Endodermal cell (in vitro differentiated cells): ENCODE data around the gene SH3BP4. TPM values are rescaled to one million over a fixed set of nuclear protein-coding genes. Genes with fewer than 3 reads are reported as not detected.

Experiments
- DNase-seq: peaks from one replicate; pipeline ENCODE4 v3.0.0-alpha.2; 2017
- H3K27ac ChIP-seq: 2 replicates; pipeline ENCODE4 v1.5.1; 2013; ENCODE audit warnings: mild to moderate bottlenecking, low read depth, low read length, moderate library complexity
- H3K27me3 ChIP-seq: 2 replicates; pipeline ENCODE4 v1.6.1; 2013; ENCODE audit warnings: mild to moderate bottlenecking, low read length, moderate library complexity; ENCODE audit not compliant: insufficient read depth, control insufficient read depth, poor library complexity, severe bottlenecking
- H3K36me3 ChIP-seq: 2 replicates; pipeline ENCODE4 v1.7.0; 2013; ENCODE audit warnings: mild to moderate bottlenecking, low read length, moderate library complexity; ENCODE audit not compliant: control insufficient read depth, insufficient read depth
- H3K4me1 ChIP-seq: one replicate; pipeline ENCODE4 v1.7.0; 2013; ENCODE audit warnings: low read length; ENCODE audit not compliant: control insufficient read depth, insufficient read depth
- H3K4me3 ChIP-seq: 2 replicates; pipeline ENCODE4 v1.5.1; 2013; ENCODE audit warnings: mild to moderate bottlenecking, low read length, moderate library complexity
- H3K9ac ChIP-seq: 2 replicates; pipeline ENCODE4 v1.6.1; 2013; ENCODE audit warnings: mild to moderate bottlenecking, low read length, moderate library complexity; ENCODE audit not compliant: poor library complexity, severe bottlenecking; ENCODE audit errors: extremely low read depth
- H3K9me3 ChIP-seq: 2 replicates; pipeline ENCODE4 v1.6.1; 2013; ENCODE audit warnings: mild to moderate bottlenecking, low read length, moderate library complexity; ENCODE audit not compliant: control insufficient read depth
- H3K27ac Mint-ChIP-seq: 2 replicates; pipeline ENCODE4 v1.8.0; 2020; ENCODE audit warnings: mixed read lengths
- H3K27me3 Mint-ChIP-seq: 2 replicates; pipeline ENCODE4 v1.8.0; 2021; ENCODE audit warnings: mild to moderate bottlenecking, mixed read lengths; ENCODE audit not compliant: insufficient read depth
- H3K36me3 Mint-ChIP-seq: 2 replicates; pipeline ENCODE4 v1.8.0; 2020; ENCODE audit warnings: low read depth, mixed read lengths
- H3K4me1 Mint-ChIP-seq: 2 replicates; pipeline ENCODE4 v1.8.0; 2020; ENCODE audit warnings: mixed read lengths
- H3K4me3 Mint-ChIP-seq: 2 replicates; pipeline ENCODE4 v1.8.0; 2020; ENCODE audit warnings: mild to moderate bottlenecking, moderate library complexity, mixed read lengths
- H3K9me3 Mint-ChIP-seq: 2 replicates; pipeline ENCODE4 v1.8.0; 2020; ENCODE audit warnings: mild to moderate bottlenecking, mixed read lengths
- WGBS, 2 experiments: methylation state at CpG; one replicate each; pipeline versions ENCODE4 v1.1.5 to v1.1.7; 2013; ENCODE audit warnings: missing lambda C conversion rate in 2 of 2, mixed read lengths in 1 of 2; ENCODE audit not compliant: insufficient coverage in 1 of 2, insufficient read length in 1 of 2; 5-methylcytosine and 5-hydroxymethylcytosine counted together
- total RNA-seq, 2 donors: library from RNA; stranded (reverse); fragmentation: NEBNext Ultra II Directional in 1 of 2; extraction: Animal tissue kit (Norgen Biotek cat#: 25700) in 1 of 2; gene quantifications; 2 replicates in 1 of 2; 3 replicates in 1 of 2; pipeline ENCODE4 v1.2.1, GENCODE V29; 2021
- TF ChIP-seq, protein P1 (sequence below): fragments of 200-600 bp; sonication (generic); conservative IDR thresholded peaks from 2 replicates; pipeline ENCODE4 v1.5.0; 2021; ENCODE audit warnings: antibody characterized with exemption, mild to moderate bottlenecking

The SH3BP4 gene
- total RNA-seq, 2 donors from 2014 or later, result 49.1 to 53.4 TPM

DNA sequence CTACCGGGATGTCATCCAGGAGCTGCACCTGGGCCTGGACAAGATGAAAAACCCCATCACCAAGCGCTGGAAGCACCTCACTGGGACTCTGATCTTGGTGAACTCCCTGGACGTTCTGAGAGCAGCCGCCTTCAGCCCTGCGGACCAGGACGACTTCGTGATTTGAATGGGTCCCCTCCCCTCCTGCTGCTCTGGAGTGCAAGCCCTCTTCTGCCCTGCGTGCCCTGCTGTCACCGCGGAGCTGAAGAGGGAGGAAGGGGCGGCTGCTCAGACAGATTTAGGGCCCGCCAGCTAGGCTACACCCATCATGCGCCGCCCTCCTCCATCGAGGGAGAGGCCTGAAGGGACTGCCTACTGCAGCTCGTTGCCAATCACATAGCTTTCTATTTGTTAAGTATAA is 101.8 kb downstream of the SH3BP4 start:
- H3K4me3 Mint-ChIP-seq, result no peak overlapping the region
- TF ChIP-seq, protein P1, sequence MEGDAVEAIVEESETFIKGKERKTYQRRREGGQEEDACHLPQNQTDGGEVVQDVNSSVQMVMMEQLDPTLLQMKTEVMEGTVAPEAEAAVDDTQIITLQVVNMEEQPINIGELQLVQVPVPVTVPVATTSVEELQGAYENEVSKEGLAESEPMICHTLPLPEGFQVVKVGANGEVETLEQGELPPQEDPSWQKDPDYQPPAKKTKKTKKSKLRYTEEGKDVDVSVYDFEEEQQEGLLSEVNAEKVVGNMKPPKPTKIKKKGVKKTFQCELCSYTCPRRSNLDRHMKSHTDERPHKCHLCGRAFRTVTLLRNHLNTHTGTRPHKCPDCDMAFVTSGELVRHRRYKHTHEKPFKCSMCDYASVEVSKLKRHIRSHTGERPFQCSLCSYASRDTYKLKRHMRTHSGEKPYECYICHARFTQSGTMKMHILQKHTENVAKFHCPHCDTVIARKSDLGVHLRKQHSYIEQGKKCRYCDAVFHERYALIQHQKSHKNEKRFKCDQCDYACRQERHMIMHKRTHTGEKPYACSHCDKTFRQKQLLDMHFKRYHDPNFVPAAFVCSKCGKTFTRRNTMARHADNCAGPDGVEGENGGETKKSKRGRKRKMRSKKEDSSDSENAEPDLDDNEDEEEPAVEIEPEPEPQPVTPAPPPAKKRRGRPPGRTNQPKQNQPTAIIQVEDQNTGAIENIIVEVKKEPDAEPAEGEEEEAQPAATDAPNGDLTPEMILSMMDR, result no peak
- DNase-seq, result peak; percentile 32
- WGBS, 2 experiments, result 86 to 94% methylated on average over 7 to 16 of the region's 16 CpGs
- H3K9me3 Mint-ChIP-seq, result no peaks in the 10 kb centered on the region
- Histone ChIP-seq H3K9me3 (no peaks in the 10 kb centered on the region), H3K9ac (no peak overlapping the region), H3K4me1 (no peaks in the 10 kb centered on the region), H3K27me3 (no peaks in the 10 kb centered on the region), H3K36me3 (peaks cover 59% of the 10 kb centered on the region), H3K27ac (peak overlapping the region; percentile 20), H3K4me3 (no peak overlapping the region)
- H3K4me1 Mint-ChIP-seq, result no peaks in the 10 kb centered on the region
- H3K36me3 Mint-ChIP-seq, result peaks cover 53% of the 10 kb centered on the region
- H3K27ac Mint-ChIP-seq, result peak overlapping the region; percentile 23
- H3K27me3 Mint-ChIP-seq, result no peaks in the 10 kb centered on the region

- H3K27ac Mint-ChIP-seq, result no peak overlapping the region
- H3K27ac ChIP-seq, result no peak overlapping the region
- WGBS, 2 experiments, result 86 to 96% methylated on average over 5 of the region's 5 CpGs
Observed at GRCh38 chr2:235054475-235054874, 102.7 kb downstream of the SH3BP4 start.

DNA sequence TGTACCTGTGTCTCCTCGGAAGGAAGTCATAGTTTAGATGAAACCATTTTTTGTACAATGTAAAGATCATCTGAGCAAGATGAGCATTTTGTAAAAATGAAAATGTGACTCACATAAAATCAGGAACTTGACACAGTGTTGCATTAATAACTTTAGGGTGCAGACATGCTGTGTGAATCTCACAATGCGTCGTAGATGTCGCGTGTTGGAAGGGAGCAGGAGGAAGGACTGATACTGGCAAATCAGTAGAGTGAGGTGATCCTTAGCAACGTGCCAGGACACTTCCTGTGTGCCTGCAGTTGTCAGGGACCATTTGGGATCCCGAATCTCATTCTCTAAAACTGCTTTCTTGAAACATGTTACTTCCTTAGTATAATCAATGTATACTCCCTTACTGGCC is 103.1 kb downstream of the SH3BP4 start:
- no peak overlapping the region for H3K4me3 ChIP-seq
- no peak overlapping the region for H3K27ac ChIP-seq
- DNase-seq, result peak; percentile 15
- Mint-ChIP-seq H3K27ac (no peak overlapping the region), H3K27me3 (no peaks in the 10 kb centered on the region), H3K36me3 (peaks cover 42% of the 10 kb centered on the region), H3K4me3 (no peak overlapping the region), H3K4me1 (no peaks in the 10 kb centered on the region), H3K9me3 (no peaks in the 10 kb centered on the region)
- no peaks in the 10 kb centered on the region for H3K4me1 ChIP-seq
- 95 to 98% methylated on average over 5 to 7 of the region's 7 CpGs for WGBS, 2 experiments
- H3K36me3 ChIP-seq, result peaks cover 51% of the 10 kb centered on the region
- TF ChIP-seq, protein P1, result no peak
- H3K27me3 ChIP-seq, result no peaks in the 10 kb centered on the region
- H3K9ac ChIP-seq, result no peak overlapping the region
- H3K9me3 ChIP-seq, result no peaks in the 10 kb centered on the region

More at GRCh38 chr2:235054475-235054874, 102.7 kb downstream of the SH3BP4 start:
- TF ChIP-seq, protein P1, result no peak
- no peaks in the 10 kb centered on the region for H3K27me3 ChIP-seq
- H3K9me3 ChIP-seq, result no peaks in the 10 kb centered on the region
- H3K9ac ChIP-seq, result no peak overlapping the region
- H3K27me3 Mint-ChIP-seq, result no peaks in the 10 kb centered on the region
- peaks cover 54% of the 10 kb centered on the region for H3K36me3 ChIP-seq
- H3K4me1 Mint-ChIP-seq, result no peaks in the 10 kb centered on the region
- H3K4me1 ChIP-seq, result no peaks in the 10 kb centered on the region
- DNase-seq, result peak; percentile 24
- peaks cover 46% of the 10 kb centered on the region for H3K36me3 Mint-ChIP-seq
- H3K9me3 Mint-ChIP-seq, result no peaks in the 10 kb centered on the region
- no peak overlapping the region for H3K4me3 ChIP-seq
- H3K4me3 Mint-ChIP-seq, result no peak overlapping the region
